KMS-11 (cell line): ENCODE results near the gene SOX14.

Source experiments
- H2AFZ ChIP-seq: fragments of 200-600 bp; sonication (generic); 2 replicates; pipeline ENCODE4 v1.6.1; 2016; ENCODE audit warnings: antibody characterized with exemption, mixed run types, low read depth
- H3K27ac ChIP-seq: fragments of 200-600 bp; sonication (generic); 2 replicates; pipeline ENCODE4 v1.6.1; 2016; ENCODE audit warnings: mild to moderate bottlenecking, mixed run types
- H3K27me3 ChIP-seq: fragments of 200-600 bp; sonication (generic); 2 replicates; pipeline ENCODE4 v1.6.1; 2017; ENCODE audit warnings: mild to moderate bottlenecking, low read depth, mixed run types, moderate library complexity; ENCODE audit not compliant: insufficient read depth
- H3K36me3 ChIP-seq: fragments of 200-600 bp; sonication (generic); 2 replicates; pipeline ENCODE4 v1.6.1; 2017; ENCODE audit warnings: mild to moderate bottlenecking, mixed run types; ENCODE audit not compliant: insufficient read depth
- H3K4me1 ChIP-seq: fragments of 200-600 bp; sonication (generic); 2 replicates; pipeline ENCODE4 v1.6.1; 2016; ENCODE audit warnings: mild to moderate bottlenecking, low read depth, mixed run types; ENCODE audit not compliant: poor library complexity, severe bottlenecking
- H3K4me2 ChIP-seq: fragments of 200-600 bp; sonication (generic); 2 replicates; pipeline ENCODE4 v1.7.0; 2016; ENCODE audit warnings: mild to moderate bottlenecking, mixed run types
- H3K4me3 ChIP-seq: fragments of 200-600 bp; sonication (generic); IDR thresholded peaks from 2 replicates; pipeline ENCODE4 v1.6.1; 2017; ENCODE audit warnings: low read depth, low read length, mixed read lengths; ENCODE audit not compliant: insufficient read depth
- H3K79me2 ChIP-seq: fragments of 200-600 bp; sonication (generic); 2 replicates; pipeline ENCODE4 v1.6.1; 2016; ENCODE audit warnings: low read depth, mixed run types; ENCODE audit not compliant: insufficient read depth
- H3K9ac ChIP-seq: fragments of 200-600 bp; sonication (generic); 2 replicates; pipeline ENCODE4 v1.6.1; 2016; ENCODE audit warnings: mild to moderate bottlenecking, mixed run types
- H4K20me1 ChIP-seq: fragments of 200-600 bp; sonication (generic); 2 replicates; pipeline ENCODE4 v1.6.1; 2016; ENCODE audit warnings: mild to moderate bottlenecking, mixed run types; ENCODE audit not compliant: insufficient read depth
- TF ChIP-seq, protein P1 (sequence below): fragments of 200-600 bp; sonication (generic); conservative IDR thresholded peaks from 2 replicates; pipeline ENCODE4 v1.6.1; 2017; ENCODE audit warnings: low read depth, mild to moderate bottlenecking, antibody characterized with exemption, low read length, moderate library complexity, mixed read lengths

The SOX14 gene

DNA sequence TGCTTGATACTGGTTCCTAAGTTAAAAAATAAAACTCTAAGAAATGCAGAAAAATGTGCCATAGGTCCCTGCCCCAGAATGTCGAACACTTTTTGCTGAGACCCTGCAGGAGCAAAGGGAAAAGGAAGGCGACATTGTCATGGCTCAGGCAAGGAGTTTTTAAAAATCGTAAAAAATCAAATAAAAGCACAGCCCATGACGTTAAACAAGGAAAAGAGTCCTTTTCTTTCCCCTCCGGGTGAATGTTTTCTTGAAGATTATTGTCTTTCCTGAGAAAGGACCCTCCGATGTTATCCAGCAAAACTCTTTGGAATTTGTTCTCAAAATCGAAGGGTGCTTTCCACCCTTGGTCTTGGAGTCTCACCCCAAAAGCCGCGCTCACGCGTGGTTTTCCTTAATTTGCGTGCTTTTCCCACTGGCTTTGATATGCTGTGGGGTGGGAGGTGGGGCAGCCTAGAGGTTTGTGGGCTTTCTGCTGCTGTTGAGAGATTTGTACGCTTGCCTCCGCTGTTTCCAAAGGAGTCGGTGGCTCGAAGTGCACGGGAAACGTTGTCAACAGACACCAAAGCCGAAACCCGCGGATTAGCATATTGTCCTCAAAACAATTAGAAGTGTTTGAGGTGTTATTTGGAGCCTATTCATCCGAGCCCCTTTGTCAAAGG lies 2.9 kb downstream of the SOX14 start:
- Histone ChIP-seq H3K36me3 (no peaks in the 10 kb centered on the region), H3K4me3 (no peak overlapping the region), H3K4me1 (no peaks in the 10 kb centered on the region), H3K4me2 (no peak overlapping the region), H2AFZ (no peak overlapping the region), H3K9ac (no peak overlapping the region), H3K27ac (no peak overlapping the region), H3K79me2 (no peaks in the 10 kb centered on the region), H4K20me1 (no peaks in the 10 kb centered on the region), H3K27me3 (no peaks in the 10 kb centered on the region; the same call in 1 of the 2 replicates)
- TF ChIP-seq, protein P1, sequence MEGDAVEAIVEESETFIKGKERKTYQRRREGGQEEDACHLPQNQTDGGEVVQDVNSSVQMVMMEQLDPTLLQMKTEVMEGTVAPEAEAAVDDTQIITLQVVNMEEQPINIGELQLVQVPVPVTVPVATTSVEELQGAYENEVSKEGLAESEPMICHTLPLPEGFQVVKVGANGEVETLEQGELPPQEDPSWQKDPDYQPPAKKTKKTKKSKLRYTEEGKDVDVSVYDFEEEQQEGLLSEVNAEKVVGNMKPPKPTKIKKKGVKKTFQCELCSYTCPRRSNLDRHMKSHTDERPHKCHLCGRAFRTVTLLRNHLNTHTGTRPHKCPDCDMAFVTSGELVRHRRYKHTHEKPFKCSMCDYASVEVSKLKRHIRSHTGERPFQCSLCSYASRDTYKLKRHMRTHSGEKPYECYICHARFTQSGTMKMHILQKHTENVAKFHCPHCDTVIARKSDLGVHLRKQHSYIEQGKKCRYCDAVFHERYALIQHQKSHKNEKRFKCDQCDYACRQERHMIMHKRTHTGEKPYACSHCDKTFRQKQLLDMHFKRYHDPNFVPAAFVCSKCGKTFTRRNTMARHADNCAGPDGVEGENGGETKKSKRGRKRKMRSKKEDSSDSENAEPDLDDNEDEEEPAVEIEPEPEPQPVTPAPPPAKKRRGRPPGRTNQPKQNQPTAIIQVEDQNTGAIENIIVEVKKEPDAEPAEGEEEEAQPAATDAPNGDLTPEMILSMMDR: no peak

DNA sequence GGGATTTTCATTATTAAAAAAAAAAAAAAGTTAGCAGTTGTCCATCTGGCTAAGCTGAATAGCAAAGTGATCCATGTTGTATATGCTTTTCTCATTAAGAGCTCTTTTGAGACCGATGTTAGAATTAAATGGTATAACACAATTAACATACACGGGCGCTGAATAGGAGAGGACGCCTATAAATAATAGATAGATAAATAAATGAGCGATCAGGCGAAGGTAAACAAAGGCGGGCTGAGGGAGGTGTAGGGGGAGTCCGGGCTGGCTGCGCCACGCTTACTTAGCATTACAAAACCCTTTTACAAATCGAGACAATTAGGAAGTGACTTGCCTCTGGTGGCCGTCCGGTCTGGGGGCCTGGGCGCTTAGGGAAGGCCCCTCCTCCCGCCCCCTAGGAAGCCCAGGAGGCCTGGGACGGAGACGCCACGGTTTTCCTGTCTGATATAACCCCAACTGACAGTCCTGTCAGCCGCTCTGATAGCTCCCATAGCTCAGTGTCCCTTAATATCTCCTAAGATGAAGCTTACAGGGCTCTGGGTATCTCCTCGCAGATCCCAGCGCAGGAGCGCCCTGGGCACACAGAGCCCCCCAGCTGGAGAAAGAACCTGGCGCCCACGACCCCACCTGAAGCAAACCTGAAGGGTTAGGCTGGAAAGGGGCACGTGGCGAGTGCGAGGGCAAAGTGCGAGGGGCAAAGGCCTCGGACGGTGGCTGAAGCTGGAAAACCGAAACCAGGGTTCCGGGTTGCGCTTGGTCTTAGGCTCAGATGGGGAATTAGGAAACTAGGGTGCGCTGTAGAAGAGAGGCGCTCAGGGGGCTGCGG lies 3.6 kb downstream of the SOX14 start:
- H3K36me3 ChIP-seq: no peaks in the 10 kb centered on the region
- H3K4me1 ChIP-seq: no peaks in the 10 kb centered on the region
- no peak overlapping the region for H2AFZ ChIP-seq
- TF ChIP-seq, protein P1: no peak
- no peak overlapping the region for H3K27ac ChIP-seq
- no peaks in the 10 kb centered on the region for H3K79me2 ChIP-seq
- no peaks in the 10 kb centered on the region for H4K20me1 ChIP-seq
- no peak overlapping the region for H3K4me2 ChIP-seq
- H3K4me3 ChIP-seq: no peak overlapping the region
- H3K27me3 ChIP-seq: no peaks in the 10 kb centered on the region; the same call in 1 of the 2 replicates
- H3K9ac ChIP-seq: no peak overlapping the region

DNA sequence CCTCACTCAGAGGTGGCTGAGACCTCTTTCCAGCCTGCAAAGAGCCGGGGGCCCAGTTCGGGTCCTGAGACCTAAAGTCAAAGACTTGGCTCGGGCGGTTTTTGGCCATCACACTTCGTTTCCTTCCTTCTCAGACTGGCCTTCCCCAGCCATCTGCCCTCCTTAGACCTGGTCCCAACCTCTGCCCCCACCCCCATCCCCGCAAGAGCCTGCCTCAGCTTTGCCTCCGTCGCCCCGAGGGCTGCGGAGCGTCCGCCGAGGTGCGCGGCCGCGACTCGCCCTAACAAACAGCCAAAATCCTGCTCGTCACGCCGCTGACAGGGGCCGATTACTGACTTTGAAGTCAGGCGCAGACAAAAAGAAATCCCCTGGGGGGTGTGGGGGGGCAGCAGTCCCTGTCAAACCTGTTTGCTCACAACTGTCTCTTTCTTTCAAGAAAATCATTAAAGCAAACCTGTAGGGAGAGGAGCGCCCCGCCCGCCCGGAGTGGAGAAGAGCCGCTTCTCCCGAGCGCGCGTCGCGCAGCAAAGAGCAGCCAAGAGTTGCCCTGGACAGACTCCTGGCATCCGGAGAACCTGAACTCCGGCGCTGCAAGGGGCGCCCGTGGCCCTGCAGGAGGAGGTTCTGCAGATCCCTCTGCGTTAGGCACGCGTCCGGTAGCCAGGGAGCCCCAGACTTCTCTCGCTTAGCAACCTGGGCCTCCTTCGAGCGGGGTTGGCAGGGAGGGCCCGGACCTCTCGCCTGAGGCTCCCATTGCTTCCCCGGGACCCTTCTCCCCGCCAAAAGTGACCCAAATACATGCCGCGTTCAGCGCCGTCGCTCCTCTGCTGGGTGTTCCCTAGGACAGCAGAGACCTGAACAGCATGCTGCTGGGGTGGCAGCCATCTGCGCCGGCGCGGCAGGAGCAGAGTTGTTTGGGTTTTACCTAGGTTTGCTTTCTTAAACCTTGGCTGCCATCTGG lies 4.5 kb downstream of the SOX14 start:
- Histone ChIP-seq H3K4me1 (no peaks in the 10 kb centered on the region), H3K9ac (no peak overlapping the region), H3K27me3 (no peaks in the 10 kb centered on the region; the same call in 1 of the 2 replicates), H3K27ac (no peak overlapping the region), H4K20me1 (no peaks in the 10 kb centered on the region), H3K36me3 (no peaks in the 10 kb centered on the region), H3K79me2 (no peaks in the 10 kb centered on the region), H2AFZ (no peak overlapping the region), H3K4me3 (no peak overlapping the region), H3K4me2 (no peak overlapping the region)
- TF ChIP-seq, protein P1: no peak

GRCh38 chr3:137769322-137770065 lies 5.4 kb downstream of the SOX14 start:
- no peak overlapping the region for H3K4me2 ChIP-seq
- no peaks in the 10 kb centered on the region; the same call in 1 of the 2 replicates for H3K27me3 ChIP-seq
- no peaks in the 10 kb centered on the region for H3K79me2 ChIP-seq
- TF ChIP-seq, protein P1: no peak
- H3K9ac ChIP-seq: no peak overlapping the region
- no peak overlapping the region for H3K4me3 ChIP-seq
- H3K4me1 ChIP-seq: no peaks in the 10 kb centered on the region
- H3K27ac ChIP-seq: no peak overlapping the region
- H4K20me1 ChIP-seq: no peaks in the 10 kb centered on the region
- H3K36me3 ChIP-seq: no peaks in the 10 kb centered on the region
- H2AFZ ChIP-seq: no peak overlapping the region
